Fibroblast of lung (primary cell): ENCODE data around the gene FBXL14. TPM values are rescaled to one million over a fixed set of nuclear protein-coding genes. Genes with fewer than 3 reads are reported as not detected.
A peak's percentile ranks its signal among the peaks of the same experiment; 100 is the strongest.

Experiments
- DNase-seq, 2 donors: peaks; one replicate each; pipeline versions ENCODE4 v3.0.0 to v3.0.0-alpha.2; 2010; ENCODE audit warnings: low read depth in 2 of 2
- H2AFZ ChIP-seq: 2 replicates; pipeline ENCODE4 v1.5.1; 2012; ENCODE audit warnings: low read length, control low read depth, inconsistent platforms
- H3K27ac ChIP-seq: 2 replicates; pipeline ENCODE4 v1.5.1; 2011; ENCODE audit warnings: low read length, control low read depth; ENCODE audit not compliant: insufficient read depth
- H3K27me3 ChIP-seq: 2 replicates; pipeline ENCODE4 v1.5.1; 2011; ENCODE audit warnings: mild to moderate bottlenecking, low read length; ENCODE audit not compliant: control insufficient read depth, insufficient read depth
- H3K36me3 ChIP-seq: 2 replicates; pipeline ENCODE4 v1.5.1; 2011; ENCODE audit warnings: low read length; ENCODE audit not compliant: control insufficient read depth, insufficient read depth
- H3K4me1 ChIP-seq: 2 replicates; pipeline ENCODE4 v1.5.1; 2011; ENCODE audit warnings: low read length; ENCODE audit not compliant: control insufficient read depth, insufficient read depth; ENCODE audit errors: extremely low read depth
- H3K4me2 ChIP-seq: 2 replicates; pipeline ENCODE4 v1.5.1; 2011; ENCODE audit warnings: low read length, control low read depth; ENCODE audit not compliant: insufficient read depth; ENCODE audit errors: extremely low read depth
- H3K4me3 ChIP-seq, 4 experiments: fragments of 200-600 bp in 1 of 4; sonication (generic) in 1 of 4; replicated peaks in 1 of 4; 2 replicates each; pipeline ENCODE4 v1.5.1; 2011 to 2016; ENCODE audit warnings: low read length in 4 of 4, low read depth in 3 of 4, mild to moderate bottlenecking in 3 of 4, control low read depth in 2 of 4, inconsistent platforms in 1 of 4, mixed read lengths in 1 of 4; ENCODE audit not compliant: insufficient read depth in 1 of 4; ENCODE audit errors: control extremely low read depth in 1 of 4
- H3K79me2 ChIP-seq: 2 replicates; pipeline ENCODE4 v1.5.1; 2012; ENCODE audit warnings: mild to moderate bottlenecking, low read length, inconsistent platforms; ENCODE audit not compliant: control insufficient read depth, insufficient read depth
- H3K9ac ChIP-seq: 2 replicates; pipeline ENCODE4 v1.5.1; 2011; ENCODE audit warnings: mild to moderate bottlenecking, low read length, control low read depth; ENCODE audit not compliant: insufficient read depth
- H3K9me3 ChIP-seq: 2 replicates; pipeline ENCODE4 v1.5.1; 2012; ENCODE audit warnings: low read depth, low read length; ENCODE audit not compliant: control insufficient read depth, insufficient read depth
- H4K20me1 ChIP-seq: 2 replicates; pipeline ENCODE4 v1.5.1; 2011; ENCODE audit warnings: low read length; ENCODE audit not compliant: control insufficient read depth, insufficient read depth; ENCODE audit errors: extremely low read depth
- EZH2 ChIP-seq: IDR thresholded peaks from 2 replicates; pipeline ENCODE4 v1.5.1; 2012; ENCODE audit warnings: low read length, control low read depth, mild to moderate bottlenecking; ENCODE audit errors: missing control alignments
- polyA plus RNA-seq, 2 donors: library from polyadenylated mRNA; depleted of rRNA in 1 of 2; stranded (reverse) in 1 of 2; unstranded in 1 of 2; fragments of >200 nt; gene quantifications; 2 replicates each; pipeline ENCODE4 v1.2.1, GENCODE V29; 2011 to 2012; ENCODE audit warnings: missing spikeins in 1 of 2
- total RNA-seq: library from RNA; depleted of rRNA; stranded (reverse); fragments of >200 nt; gene quantifications from 2 replicates; pipeline ENCODE4 v1.2.1, GENCODE V29; 2014
- TF ChIP-seq, protein P1 (sequence below), 2 donors: IDR thresholded peaks in 1 of 2; conservative IDR thresholded peaks in 1 of 2; 1 replicate in 1 of 2; 2 replicates in 1 of 2; pipeline ENCODE4 v1.5.1; 2011 to 2012; ENCODE audit warnings: low read length in 2 of 2, control low read depth in 1 of 2, inconsistent platforms in 1 of 2, low read depth in 1 of 2, mild to moderate bottlenecking in 1 of 2

The FBXL14 gene
- total and polyA plus RNA-seq, 2 donors (not counting 1 experiment from before 2014, with no cell fraction given) = 2.6 to 6.4 TPM

DNA sequence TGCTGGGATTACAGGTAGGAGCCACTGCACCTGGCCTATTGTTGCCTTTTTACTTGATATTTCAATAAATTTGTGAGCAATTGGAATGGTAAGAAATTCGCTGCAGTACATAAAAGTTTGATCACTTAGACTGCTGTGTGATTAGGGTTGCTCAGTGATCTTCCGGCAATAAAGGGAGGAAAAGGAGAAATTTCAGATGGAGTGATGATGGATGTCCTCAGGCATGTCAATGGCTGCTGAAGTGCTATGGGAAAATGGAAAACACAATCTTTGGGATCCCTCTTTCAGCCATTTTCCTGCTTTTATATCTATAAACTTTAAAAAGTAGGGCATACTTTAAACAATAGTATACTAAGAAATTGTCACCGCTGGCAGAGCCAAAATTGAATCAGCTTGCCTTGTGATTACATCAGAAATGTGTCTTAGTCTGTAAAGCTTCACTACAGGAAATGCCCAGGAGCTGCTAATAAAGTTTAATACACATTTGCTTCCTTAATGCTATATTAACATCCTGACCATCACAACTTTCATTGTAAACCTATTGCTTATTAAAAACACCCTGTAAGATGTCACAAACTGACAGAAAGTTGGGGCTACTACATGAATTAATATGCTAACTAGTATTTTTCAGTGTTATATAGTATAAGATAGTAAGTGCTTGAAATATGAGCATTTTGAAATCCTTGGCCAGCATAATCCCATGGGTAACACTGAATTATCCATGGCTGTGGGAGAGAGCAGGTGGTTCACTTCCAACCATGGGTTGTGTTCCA is 13.7 kb upstream of the FBXL14 start:
- Histone ChIP-seq H3K4me3 (no peak overlapping the region), H3K4me2 (no peak overlapping the region), H3K4me1 (peaks cover 29% of the 10 kb centered on the region)

DNA sequence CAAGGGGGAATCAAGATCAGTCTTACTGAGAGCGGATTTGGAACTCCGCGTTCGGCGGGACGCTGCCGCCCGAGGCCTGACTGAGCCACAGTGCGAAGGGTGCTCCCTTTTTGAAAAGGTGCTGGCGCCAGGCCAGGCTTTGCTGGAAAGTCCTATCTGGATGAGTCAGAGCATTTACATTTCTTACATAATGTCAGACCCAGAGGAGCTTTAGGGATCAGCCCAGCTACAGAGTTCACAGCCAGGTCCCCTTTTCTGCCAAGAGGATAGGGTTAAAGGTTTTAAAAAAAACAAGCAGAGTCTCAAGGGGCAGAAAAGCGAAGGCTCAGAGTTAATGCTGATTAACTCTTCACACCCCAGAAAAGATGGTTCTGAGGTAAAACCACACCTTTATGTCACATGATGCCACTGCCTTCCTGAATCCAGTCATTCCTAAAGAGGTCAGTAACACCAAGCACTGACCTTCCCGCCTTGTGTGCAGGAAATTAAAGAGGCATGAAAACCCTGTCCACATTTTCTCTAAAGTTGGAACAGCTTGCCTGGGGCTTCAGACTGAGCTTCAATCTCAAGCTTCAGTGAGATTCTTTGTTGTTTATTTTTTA is 11.7 kb upstream of the FBXL14 start:
- no peaks in the 10 kb centered on the region for H3K9me3 ChIP-seq
- H2AFZ ChIP-seq = peak overlapping the region; percentile 74
- peaks cover 27% of the 10 kb centered on the region for H3K4me1 ChIP-seq
- H3K4me3 ChIP-seq = peak overlapping the region; percentile 37 to 54 (median 45)
- peak overlapping the region; percentile 83 for H3K27ac ChIP-seq
- no peaks in the 10 kb centered on the region for H3K27me3 ChIP-seq
- peak overlapping the region; percentile 32 for H3K9ac ChIP-seq
- no peaks in the 10 kb centered on the region for H4K20me1 ChIP-seq
- peak; percentile 83 to 88 for DNase-seq
- peak overlapping the region; percentile 96 for H3K4me2 ChIP-seq
- H3K36me3 ChIP-seq = no peaks in the 10 kb centered on the region
- TF ChIP-seq, protein P1, sequence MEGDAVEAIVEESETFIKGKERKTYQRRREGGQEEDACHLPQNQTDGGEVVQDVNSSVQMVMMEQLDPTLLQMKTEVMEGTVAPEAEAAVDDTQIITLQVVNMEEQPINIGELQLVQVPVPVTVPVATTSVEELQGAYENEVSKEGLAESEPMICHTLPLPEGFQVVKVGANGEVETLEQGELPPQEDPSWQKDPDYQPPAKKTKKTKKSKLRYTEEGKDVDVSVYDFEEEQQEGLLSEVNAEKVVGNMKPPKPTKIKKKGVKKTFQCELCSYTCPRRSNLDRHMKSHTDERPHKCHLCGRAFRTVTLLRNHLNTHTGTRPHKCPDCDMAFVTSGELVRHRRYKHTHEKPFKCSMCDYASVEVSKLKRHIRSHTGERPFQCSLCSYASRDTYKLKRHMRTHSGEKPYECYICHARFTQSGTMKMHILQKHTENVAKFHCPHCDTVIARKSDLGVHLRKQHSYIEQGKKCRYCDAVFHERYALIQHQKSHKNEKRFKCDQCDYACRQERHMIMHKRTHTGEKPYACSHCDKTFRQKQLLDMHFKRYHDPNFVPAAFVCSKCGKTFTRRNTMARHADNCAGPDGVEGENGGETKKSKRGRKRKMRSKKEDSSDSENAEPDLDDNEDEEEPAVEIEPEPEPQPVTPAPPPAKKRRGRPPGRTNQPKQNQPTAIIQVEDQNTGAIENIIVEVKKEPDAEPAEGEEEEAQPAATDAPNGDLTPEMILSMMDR (conservative IDR thresholded peaks at IDR 0.05 in 1 of 2, IDR thresholded peaks at IDR 0.05 in 1 of 2; ENCODE audit: low read depth in 1 of 2, low read length in 2 of 2) = no peak
- TF ChIP-seq EZH2 = no peak
- peaks cover 67% of the 10 kb centered on the region for H3K79me2 ChIP-seq

More for the DNA sequence above, 13.7 kb upstream of the FBXL14 start:
- peak in 1 of 2 donors; percentile 69 for DNase-seq
- H3K79me2 ChIP-seq = peaks cover 66% of the 10 kb centered on the region
- H3K36me3 ChIP-seq = no peaks in the 10 kb centered on the region
- H3K27ac ChIP-seq = no peak overlapping the region
- no peaks in the 10 kb centered on the region for H3K9me3 ChIP-seq
- no peak overlapping the region for H3K9ac ChIP-seq
- no peak overlapping the region for H2AFZ ChIP-seq
- TF ChIP-seq, protein P1 (conservative IDR thresholded peaks at IDR 0.05 in 1 of 2, IDR thresholded peaks at IDR 0.05 in 1 of 2; ENCODE audit: low read depth in 1 of 2, low read length in 2 of 2) = no peak
- no peak for TF ChIP-seq EZH2
- no peaks in the 10 kb centered on the region for H4K20me1 ChIP-seq
- no peaks in the 10 kb centered on the region for H3K27me3 ChIP-seq
